ENCODE results near the gene IGF2R.
"Not testable (repeated sequence)": the region's sequence is repeated elsewhere in the genome, so short reads cannot be mapped to it uniquely, and the experiment has no call there.

The IGF2R gene

GRCh38 chr6:159952289-159953005, 16.4 kb upstream of the IGF2R start:
- DNase-seq (ENCODE audit: low spot score): no peak

- DNase-seq (ENCODE audit: low spot score): no peak
Measured at GRCh38 chr6:159953091-159953601, 15.7 kb upstream of the IGF2R start.

GRCh38 chr6:159955945-159956361, 12.9 kb upstream of the IGF2R start:
- no peak for DNase-seq (ENCODE audit: low spot score)

GRCh38 chr6:159957071-159957673, 11.7 kb upstream of the IGF2R start:
- no peak for DNase-seq (ENCODE audit: low spot score)

- DNase-seq (ENCODE audit: low spot score): no peak
Measured at GRCh38 chr6:159959165-159959975, 9.5 kb upstream of the IGF2R start.

GRCh38 chr6:159959976-159960384, 8.9 kb upstream of the IGF2R start:
- no peak for DNase-seq (ENCODE audit: low spot score)

- DNase-seq (ENCODE audit: low spot score): no peak
Measured at GRCh38 chr6:159960485-159960884, 8.4 kb upstream of the IGF2R start.

- no peak for DNase-seq (ENCODE audit: low spot score)
Measured at GRCh38 chr6:159961528-159961927, 7.4 kb upstream of the IGF2R start.

GRCh38 chr6:159963111-159963510, 5.8 kb upstream of the IGF2R start:
- no peak for DNase-seq (ENCODE audit: low spot score)

- no peak for DNase-seq (ENCODE audit: low spot score)
Measured at GRCh38 chr6:159964046-159964445, 4.8 kb upstream of the IGF2R start.

GRCh38 chr6:159966339-159966738, 2.5 kb upstream of the IGF2R start:
- DNase-seq (ENCODE audit: low spot score): no peak

- DNase-seq (ENCODE audit: low spot score): no peak
Measured at GRCh38 chr6:159966981-159967380, 1.9 kb upstream of the IGF2R start.

- not testable (repeated sequence) for DNase-seq (ENCODE audit: low spot score)
Measured at GRCh38 chr6:159967621-159968020, 1.3 kb upstream of the IGF2R start.

GRCh38 chr6:159969204-159969912, 476 bp downstream of the IGF2R start:
- peak; percentile 74 for DNase-seq (ENCODE audit: low spot score)

- peak; percentile 66 for DNase-seq (ENCODE audit: low spot score)
Measured at GRCh38 chr6:159969921-159970320, 1.0 kb downstream of the IGF2R start.

GRCh38 chr6:159970659-159971063, 1.8 kb downstream of the IGF2R start:
- no peak for DNase-seq (ENCODE audit: low spot score)

GRCh38 chr6:159971341-159972178, 2.7 kb downstream of the IGF2R start:
- no peak for DNase-seq (ENCODE audit: low spot score)

GRCh38 chr6:159972506-159973268, 3.8 kb downstream of the IGF2R start:
- DNase-seq (ENCODE audit: low spot score): no peak

GRCh38 chr6:159973406-159973805, 4.5 kb downstream of the IGF2R start:
- DNase-seq (ENCODE audit: low spot score): no peak

GRCh38 chr6:159973951-159974350, 5.1 kb downstream of the IGF2R start:
- DNase-seq (ENCODE audit: low spot score): no peak
